K562 (cell line): ENCODE data around the gene PMFBP1. TPM values are rescaled to one million over a fixed set of nuclear protein-coding genes. Genes with fewer than 3 reads are reported as not detected.

Source experiments
- DACH1 ChIP-seq: fragments of 450-650 bp; IDR thresholded peaks from 2 replicates; pipeline ENCODE4 v1.6.1; 2018; ENCODE audit not compliant: partially characterized antibody
- DMBX1 ChIP-seq: fragments of 250-450 bp; sonication (Bioruptor Pico); IDR thresholded peaks from 2 replicates; pipeline ENCODE4 v1.8.0; 2022; ENCODE audit warnings: inconsistent platforms, mild to moderate bottlenecking, moderate library complexity, borderline replicate concordance
- FOXJ2 ChIP-seq: fragments of 200-800 bp; sonication (Bioruptor generic); IDR thresholded peaks from 2 replicates; pipeline ENCODE4 v1.6.1; 2016; ENCODE audit warnings: missing genetic modification characterization, missing compliant biosample characterization
- FOXP4 ChIP-seq: sonication (generic); formaldehyde crosslinking; IDR thresholded peaks from 2 replicates; pipeline ENCODE4 v1.8.0; 2022; ENCODE audit warnings: mild to moderate bottlenecking, missing genetic modification reagents, borderline replicate concordance
- FUS ChIP-seq: fragments of 200-400 bp; formaldehyde crosslinking; optimal IDR thresholded peaks from 2 replicates; pipeline ENCODE3; 2017; ENCODE audit warnings: low read depth, low read length
- HEY1 ChIP-seq: fragments of 250-450 bp; sonication (Bioruptor Pico); IDR thresholded peaks from 2 replicates; pipeline ENCODE4 v1.5.0; 2020; ENCODE audit warnings: mild to moderate bottlenecking, moderate library complexity, borderline replicate concordance
- HIVEP1 ChIP-seq: fragments of 250-450 bp; sonication (Bioruptor Pico); IDR thresholded peaks from 2 replicates; pipeline ENCODE4 v1.4.0; 2020; ENCODE audit warnings: mild to moderate bottlenecking
- HOMEZ ChIP-seq: fragments of 250-450 bp; sonication (Bioruptor Pico); IDR thresholded peaks from 2 replicates; pipeline ENCODE4 v1.4.0; 2020; ENCODE audit warnings: mild to moderate bottlenecking, moderate library complexity
- MAFK ChIP-seq: IDR thresholded peaks from 2 replicates; pipeline ENCODE4 v1.6.1; 2011; ENCODE audit warnings: low read length, improper control_type of control experiment
- NKRF ChIP-seq: fragments of 450-650 bp; IDR thresholded peaks from 2 replicates; pipeline ENCODE4 v1.6.1; 2016; ENCODE audit warnings: borderline replicate concordance
- NR2F6 ChIP-seq: fragments of 450-650 bp; formaldehyde crosslinking; IDR thresholded peaks from 2 replicates; pipeline ENCODE4 v1.4.0; 2020; ENCODE audit warnings: mild to moderate bottlenecking
- PHB2 ChIP-seq: fragments of 450-650 bp; IDR thresholded peaks from 2 replicates; pipeline ENCODE4 v1.6.1; 2017; ENCODE audit warnings: low read depth
- TCF7 ChIP-seq: sonication (generic); IDR thresholded peaks from 2 replicates; pipeline ENCODE4 v1.6.1; 2016; ENCODE audit warnings: antibody characterized with exemption, borderline replicate concordance
- ZNF121 ChIP-seq: sonication (generic); formaldehyde crosslinking; conservative IDR thresholded peaks from 2 replicates; pipeline ENCODE4 v1.8.0; 2022; ENCODE audit warnings: missing genetic modification reagents
- ZNF609 ChIP-seq: sonication (generic); formaldehyde crosslinking; IDR thresholded peaks from 2 replicates; pipeline ENCODE4 v1.8.1; 2023; ENCODE audit warnings: missing genetic modification reagents, mild to moderate bottlenecking, borderline replicate concordance
- ZZZ3 ChIP-seq: fragments of 450-650 bp; IDR thresholded peaks from 2 replicates; pipeline ENCODE4 v1.6.1; 2016; ENCODE audit warnings: antibody characterized with exemption, mild to moderate bottlenecking, moderate library complexity
- polyA plus RNA-seq, 8 experiments: library from polyadenylated mRNA; depleted of rRNA in 4 of 8; stranded (reverse) in 5 of 8; unstranded in 3 of 8; fragments of >200 nt; fragmentation: Nextera tagmentation in 2 of 8; fragmentation: Illumina TruSeq in 1 of 8; extraction: Ambion mirVana in 2 of 8; extraction: Trizol in 1 of 8; gene quantifications; 2 replicates each; pipeline versions ENCODE4 v1.2.1 to v1.2.3, GENCODE V29; 2011 to 2014; ENCODE audit warnings: inconsistent platforms in 1 of 8, missing spikeins in 1 of 8
- total RNA-seq, 7 experiments: library from RNA; depleted of rRNA in 6 of 7; stranded (reverse); fragments of >200 nt in 6 of 7; fragmentation: Illumina TruSeq in 2 of 7; extraction: Trizol in 2 of 7; gene quantifications; 2 replicates each; pipeline versions ENCODE4 v1.2.1 to v1.2.3, GENCODE V29; 2011 to 2021; ENCODE audit warnings: low replicate concordance in 1 of 7

PMFBP1 gene
- total and polyA plus RNA-seq, 9 of the 15 experiments (the other 6 are each of a cell fraction or from before 2014, with no cell fraction given) = 0.13 to 0.91 (median 0.47) TPM

GRCh38 chr16:72072514-72073342 lies 99.2 kb downstream of the PMFBP1 start (continued):
- no peak for TF ChIP-seq NR2F6 (CRISPR knock-in tag)
- TF ChIP-seq ZNF609 (CRISPR knock-in tag) = no peak
- no peak for TF ChIP-seq PHB2
- no peak for TF ChIP-seq DACH1
- no peak for TF ChIP-seq MAFK
- no peak for TF ChIP-seq NKRF
- TF ChIP-seq DMBX1 (CRISPR knock-in tag) = no peak; the same call in 1 of the 2 replicates
- TF ChIP-seq ZNF121 (CRISPR knock-in tag) = no peak
- no peak for TF ChIP-seq TCF7
- no peak for TF ChIP-seq ZZZ3
- no peak for TF ChIP-seq HEY1 (CRISPR knock-in tag)
- TF ChIP-seq HOMEZ (CRISPR knock-in tag) = no peak
- no peak for TF ChIP-seq FOXJ2 (tag)
- TF ChIP-seq FOXP4 (CRISPR knock-in tag) = no peak
- TF ChIP-seq FUS = no peak
- TF ChIP-seq HIVEP1 (CRISPR knock-in tag) = no peak
